Activated gamma-delta T cell treated with Interleukin-2 at 50 U/mL for 16 hours (primary cell): ENCODE results near the gene SLC5A10.

Source experiments
- DNase-seq: peaks from one replicate; pipeline ENCODE4 v3.0.0-alpha.2; 2020

Gene SLC5A10

GRCh38 chr17:19004421-19005136, 52.6 kb downstream of the SLC5A10 start, which contains the start of gene FAM83G:
FAM83G (minus strand) TSS chr17:19004764; CDS start chr17:19004041, 723 bp downstream.
- peak; percentile 88 for DNase-seq

DNA sequence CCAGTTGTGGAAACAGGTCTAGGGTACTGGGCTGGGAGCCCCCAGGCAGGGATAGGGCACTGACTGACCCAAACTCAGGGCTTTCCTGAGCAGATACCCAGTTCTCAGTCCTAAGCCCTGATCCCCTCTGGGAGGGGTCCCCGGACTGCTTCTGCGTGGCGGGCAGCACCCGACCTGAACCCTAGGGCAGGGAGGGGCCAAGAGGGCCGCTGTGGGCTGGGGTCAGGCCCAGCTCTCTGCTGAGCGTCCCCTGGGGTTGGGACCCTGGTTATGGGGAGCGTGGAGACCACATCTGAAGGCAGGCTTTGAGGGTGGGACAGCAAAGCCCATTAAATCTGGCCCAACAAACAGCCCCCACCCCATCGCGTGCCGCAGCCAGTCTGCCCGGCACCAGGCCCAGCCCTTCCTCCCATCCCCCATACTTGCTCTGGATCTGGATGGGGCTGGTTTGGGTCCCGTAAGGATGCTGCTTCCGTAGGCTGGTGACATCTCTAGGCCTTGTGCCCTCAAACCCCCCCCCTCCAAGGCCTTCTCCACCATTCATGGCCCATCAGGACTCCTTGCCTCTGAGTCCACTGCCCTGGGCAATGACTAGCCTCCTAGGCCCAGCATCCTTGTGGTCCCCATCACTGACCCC, 53.3 kb downstream of the SLC5A10 start:
- no peak for DNase-seq

- no peak for DNase-seq
These were observed 53.9 kb downstream of the SLC5A10 start for GRCh38 chr17:19005789-19006430.

- no peak for DNase-seq
These were observed 54.7 kb downstream of the SLC5A10 start for GRCh38 chr17:19006698-19007097.

- no peak for DNase-seq
These were observed 58.0 kb downstream of the SLC5A10 start for GRCh38 chr17:19009970-19010369.

DNA sequence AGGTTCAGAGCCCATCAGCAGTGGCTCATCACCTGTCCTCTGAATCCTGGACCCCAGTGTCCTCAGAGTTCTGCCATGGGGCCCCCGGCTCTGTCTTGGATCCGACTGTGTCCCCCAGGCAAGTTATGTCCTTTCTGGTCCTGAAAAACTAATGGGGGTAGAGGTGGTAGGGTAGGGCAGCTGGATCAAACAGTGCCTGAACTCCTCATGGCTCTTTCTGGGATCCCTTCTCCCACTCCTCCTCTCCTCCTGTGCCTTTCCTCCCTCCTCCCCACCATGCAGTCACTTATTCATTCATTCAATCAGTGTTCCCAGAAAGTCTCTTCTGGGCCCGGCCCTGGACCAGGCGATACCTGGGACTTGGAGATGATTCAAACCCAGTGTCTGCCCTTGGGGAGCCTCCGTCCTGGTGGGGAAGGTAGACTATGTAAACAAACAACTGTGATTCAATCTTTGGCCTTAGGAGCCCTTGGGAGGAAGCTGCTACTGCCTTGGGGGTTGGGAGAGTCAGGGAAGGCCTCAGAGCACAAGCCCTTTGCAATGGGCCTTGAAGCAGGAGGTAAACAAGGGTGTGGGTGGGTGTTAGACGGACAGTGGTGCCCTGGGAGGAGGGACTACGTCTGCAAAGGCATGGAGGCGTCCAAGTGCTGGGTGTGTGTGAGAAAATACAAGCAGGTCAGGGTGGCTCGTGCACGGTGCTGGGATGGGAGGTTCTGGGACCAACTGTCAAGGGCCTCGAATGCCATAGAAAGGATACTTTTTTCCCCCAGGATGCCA, 59.0 kb downstream of the SLC5A10 start:
- DNase-seq, result no peak

- DNase-seq, result no peak
These were observed 59.6 kb downstream of the SLC5A10 start for GRCh38 chr17:19011581-19011980.

DNA sequence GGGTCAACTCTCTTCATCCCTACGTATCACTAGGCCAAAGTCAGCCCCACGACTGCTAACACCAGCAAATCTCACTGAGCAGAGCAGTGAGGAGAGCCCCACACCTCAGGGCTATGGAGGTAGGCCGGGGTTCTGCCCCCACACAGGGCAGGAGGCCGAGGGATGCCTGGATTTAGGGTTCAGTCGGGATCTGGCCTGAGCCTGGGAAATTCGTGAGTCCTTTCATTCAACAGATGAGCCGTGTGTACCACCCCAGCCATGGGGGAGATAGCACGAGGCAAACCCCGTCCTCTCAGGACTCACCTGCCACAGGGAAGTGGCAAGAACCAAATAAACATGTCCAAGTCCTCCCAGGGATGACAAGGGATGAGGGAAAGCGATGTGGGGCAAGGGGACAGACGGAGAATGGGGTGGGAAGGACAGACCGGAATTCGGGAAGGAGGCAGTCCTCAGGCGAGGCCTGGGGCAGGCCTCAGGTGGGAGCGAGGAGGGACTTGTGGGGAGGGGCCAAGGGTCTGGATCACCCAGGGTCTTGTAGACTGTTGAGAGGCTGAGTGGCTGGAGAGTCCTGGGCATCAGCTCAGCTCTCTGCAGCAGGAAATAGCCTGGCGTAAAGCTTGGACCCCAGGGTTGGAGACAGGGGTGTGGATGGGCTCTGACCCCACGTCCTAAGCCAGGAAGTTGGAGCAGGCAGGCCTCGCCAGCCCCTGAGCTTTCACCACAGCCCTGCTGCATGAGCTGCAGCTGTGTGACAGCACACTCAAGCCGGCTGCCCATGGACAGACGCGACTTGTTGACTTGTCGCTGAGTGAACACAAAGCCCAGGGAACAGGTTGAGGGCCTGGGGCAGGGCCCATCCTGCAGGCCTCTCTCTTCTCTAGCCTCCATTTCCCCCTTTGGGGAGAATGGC, 60.5 kb downstream of the SLC5A10 start:
- DNase-seq, result no peak

GRCh38 chr17:19013226-19013625, 61.3 kb downstream of the SLC5A10 start:
- no peak for DNase-seq

GRCh38 chr17:19013806-19014627, 62.1 kb downstream of the SLC5A10 start:
- DNase-seq, result no peak

GRCh38 chr17:19014628-19015215, 62.8 kb downstream of the SLC5A10 start:
- DNase-seq, result no peak

GRCh38 chr17:19015428-19015827, 63.5 kb downstream of the SLC5A10 start:
- DNase-seq, result no peak

DNA sequence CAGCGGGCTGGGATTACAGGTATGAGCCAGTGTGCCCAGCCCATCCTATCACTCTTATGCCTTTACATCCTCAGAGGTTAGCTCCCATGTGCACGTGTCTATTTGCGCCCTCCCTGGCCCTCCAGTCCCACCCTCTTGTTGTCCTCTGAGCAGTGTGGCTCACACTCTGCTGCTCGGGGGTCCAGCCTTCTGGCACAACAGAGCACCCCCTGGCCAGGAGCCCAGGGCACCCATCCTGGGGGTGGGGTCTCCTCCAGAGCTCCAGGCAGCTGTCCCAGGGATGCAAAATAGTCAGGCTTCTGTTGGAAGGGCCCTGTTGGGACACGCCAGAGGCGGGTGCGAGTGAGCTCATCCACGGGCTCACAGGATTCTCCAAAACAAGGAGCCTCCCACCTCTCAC, 64.3 kb downstream of the SLC5A10 start:
- no peak for DNase-seq

DNA sequence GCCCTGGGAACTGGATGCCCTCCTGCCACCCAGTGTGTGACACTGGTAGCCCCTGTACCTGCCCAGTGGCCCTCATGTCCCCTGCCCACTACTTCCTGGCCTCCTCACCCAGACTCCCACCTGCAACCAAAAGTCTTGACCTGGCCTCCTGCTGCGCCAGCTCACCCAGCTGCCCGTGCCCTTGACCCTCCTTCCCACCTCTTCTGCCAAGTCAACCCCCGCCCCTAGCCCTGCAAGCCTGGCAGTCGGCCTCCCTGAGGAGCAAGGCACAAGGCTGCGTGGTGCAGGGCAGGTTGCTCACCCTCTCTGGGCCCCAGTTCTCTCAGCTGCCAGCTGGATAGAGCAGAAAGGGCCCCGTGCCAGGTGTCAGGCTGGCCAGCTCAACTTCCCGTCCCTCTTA, 64.9 kb downstream of the SLC5A10 start:
- no peak for DNase-seq

GRCh38 chr17:19017401-19017800, 65.4 kb downstream of the SLC5A10 start:
- DNase-seq, result no peak

DNA sequence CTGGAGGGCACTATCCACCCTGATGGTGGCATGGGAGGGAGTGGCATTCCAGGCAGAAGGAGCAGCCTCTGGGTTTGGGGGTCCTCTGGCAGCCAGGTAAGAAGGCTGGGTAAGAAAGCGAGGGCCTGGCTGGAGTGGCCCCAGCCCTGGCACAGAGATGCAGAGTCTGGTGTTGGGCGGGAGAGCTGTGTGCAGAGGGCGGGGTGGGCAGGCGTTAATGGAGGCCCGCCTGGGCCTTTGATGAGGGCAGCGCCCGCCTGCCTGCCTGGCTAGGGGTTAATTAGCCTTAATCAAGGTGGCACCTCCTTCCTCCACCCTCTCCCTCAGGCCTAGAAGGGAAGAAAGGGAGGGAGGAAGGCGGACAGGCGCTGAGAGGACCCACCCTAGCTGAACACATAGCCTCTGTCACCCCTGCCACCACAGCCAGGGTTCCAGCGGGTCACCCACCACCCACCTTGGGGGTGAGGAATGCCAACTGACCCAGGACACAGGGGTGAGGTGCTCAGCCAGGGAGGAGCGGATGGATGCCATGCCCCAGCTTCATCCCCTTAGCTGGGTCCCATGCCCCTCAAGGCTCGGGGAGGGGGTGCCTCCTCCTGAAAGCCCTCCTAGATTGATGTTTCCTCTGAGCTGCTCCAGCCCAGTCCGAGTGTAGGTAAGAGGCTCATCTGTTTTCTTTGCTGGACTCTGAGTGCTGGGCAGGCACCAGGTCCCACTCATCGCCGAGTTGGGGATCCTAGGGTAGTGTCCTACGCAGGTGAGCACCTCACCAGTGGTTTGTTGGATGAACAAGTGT, 66.0 kb downstream of the SLC5A10 start:
- no peak for DNase-seq

GRCh38 chr17:19018600-19018950, 66.6 kb downstream of the SLC5A10 start:
- DNase-seq, result no peak

DNA sequence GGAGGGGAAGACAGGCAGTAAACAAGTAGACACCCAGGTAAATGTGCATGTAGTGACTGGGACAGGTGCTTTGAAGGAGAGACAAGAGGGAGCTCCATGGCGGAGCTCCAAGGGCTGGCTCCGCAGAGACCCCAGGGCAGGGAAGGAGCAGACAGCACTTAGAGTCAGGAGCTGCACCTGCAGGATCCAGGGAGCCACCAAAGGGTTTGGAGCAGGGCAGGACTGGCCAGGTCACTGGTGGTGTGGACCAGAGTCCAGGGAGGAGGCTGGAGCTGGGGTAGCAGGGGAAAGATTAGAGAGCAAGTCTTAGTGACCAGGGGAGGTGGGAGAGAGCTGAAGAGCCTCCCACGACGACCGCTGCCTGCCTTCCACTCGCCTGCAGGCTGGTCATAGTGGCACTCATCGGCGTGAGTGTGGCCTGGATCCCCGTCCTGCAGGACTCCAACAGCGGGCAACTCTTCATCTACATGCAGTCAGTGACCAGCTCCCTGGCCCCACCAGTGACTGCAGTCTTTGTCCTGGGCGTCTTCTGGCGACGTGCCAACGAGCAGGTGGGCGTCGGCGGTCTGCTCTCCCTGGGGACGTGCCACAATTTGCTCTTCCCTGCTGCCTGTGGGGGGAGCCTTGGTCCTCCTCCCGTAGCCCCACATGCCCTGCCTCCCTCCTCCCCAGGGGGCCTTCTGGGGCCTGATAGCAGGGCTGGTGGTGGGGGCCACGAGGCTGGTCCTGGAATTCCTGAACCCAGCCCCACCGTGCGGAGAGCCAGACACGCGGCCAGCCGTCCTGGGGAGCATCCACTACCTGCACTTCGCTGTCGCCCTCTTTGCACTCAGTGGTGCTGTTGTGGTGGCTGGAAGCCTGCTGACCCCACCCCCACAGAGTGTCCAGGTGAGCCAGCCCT, 67.3 kb downstream of the SLC5A10 start:
- no peak for DNase-seq

DNA sequence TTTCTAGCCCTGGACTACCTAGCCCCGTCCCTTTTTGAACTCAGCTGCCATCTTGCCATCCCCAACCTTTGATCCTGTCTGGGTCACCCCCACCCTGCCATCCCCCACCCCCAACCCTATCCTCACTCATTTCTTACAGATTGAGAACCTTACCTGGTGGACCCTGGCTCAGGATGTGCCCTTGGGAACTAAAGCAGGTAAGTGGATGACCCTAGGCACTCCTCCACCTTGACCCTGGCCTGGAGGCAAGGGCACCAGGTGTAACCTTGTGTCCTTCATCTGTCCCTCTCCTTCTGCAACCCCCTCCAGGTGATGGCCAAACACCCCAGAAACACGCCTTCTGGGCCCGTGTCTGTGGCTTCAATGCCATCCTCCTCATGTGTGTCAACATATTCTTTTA, 68.1 kb downstream of the SLC5A10 start:
- no peak for DNase-seq
